Measurements from ENCODE around the gene MRPS10.
A peak's percentile ranks its signal among the peaks of the same experiment; 100 is the strongest.

Gene MRPS10

DNA sequence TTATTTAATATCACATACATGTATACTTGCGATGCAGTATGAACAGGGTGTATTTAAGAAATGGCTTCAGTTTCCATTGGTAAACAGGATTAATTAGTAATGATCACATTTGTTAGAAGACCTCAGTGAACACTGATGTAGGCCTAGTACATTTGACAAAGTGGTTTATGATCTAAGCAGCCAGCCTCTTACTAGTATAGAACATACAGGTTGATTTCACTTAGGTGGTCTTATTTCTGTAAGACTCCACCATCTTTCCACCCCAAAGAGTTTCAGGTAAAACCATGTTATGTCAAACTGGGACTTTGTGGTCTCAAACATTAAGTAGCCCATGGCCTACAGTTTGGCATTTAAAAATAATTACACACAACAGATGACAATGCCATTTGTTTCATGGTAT is 20.2 kb upstream of the MRPS10 start:
- Histone ChIP-seq H3K27ac (no peak overlapping the region), H3K36me3 (peaks cover 14% of the 10 kb centered on the region), H3K4me3 (ENCODE audit: low read depth, low read length) (no peak overlapping the region), H3K27me3 (ENCODE audit: insufficient read depth, low read depth, severe bottlenecking) (no peaks in the 10 kb centered on the region), H3K9me3 (ENCODE audit: severe bottlenecking) (no peaks in the 10 kb centered on the region)
- no peak for DNase-seq
- TF ChIP-seq CTCF (IDR thresholded peaks at IDR 0.05; ENCODE audit: low read depth, low read length) = no peak

DNA sequence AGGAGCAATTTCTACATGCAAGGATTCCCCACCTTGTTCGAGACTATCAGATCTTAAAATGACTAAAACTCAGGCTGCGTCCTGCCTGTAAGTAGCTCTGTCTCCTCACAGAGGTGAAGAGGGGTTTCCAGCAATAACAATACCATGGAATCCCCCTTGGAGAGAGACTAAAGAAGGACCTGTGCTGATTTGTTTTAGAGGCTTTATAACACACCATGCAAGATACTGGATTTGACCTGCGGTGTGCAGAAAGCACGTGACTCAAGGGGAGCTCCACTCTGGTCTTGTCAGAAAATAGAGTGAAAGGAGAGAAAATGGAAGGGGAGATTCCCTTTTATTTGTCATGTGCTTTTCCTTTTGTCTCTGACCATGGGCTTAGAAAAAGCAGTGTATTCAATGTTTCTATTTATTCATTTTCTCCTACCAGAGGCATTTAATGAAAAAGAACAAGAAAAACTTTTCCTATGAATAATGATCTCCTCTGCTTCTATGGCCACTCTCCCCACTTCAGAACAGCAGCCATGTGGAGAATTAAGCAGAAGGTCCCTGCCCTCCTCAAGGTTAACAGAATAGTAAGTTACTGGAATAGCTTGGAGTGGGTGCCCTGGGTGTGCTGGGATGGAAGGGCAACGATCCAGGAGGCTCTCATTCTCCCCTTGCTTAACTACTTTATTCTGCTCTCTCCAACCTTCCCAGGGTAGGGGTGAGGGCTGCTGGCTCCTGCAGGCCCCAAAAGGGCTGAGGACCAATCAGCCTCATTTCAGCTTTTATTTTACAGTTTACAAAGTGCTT is 19.2 kb upstream of the MRPS10 start:
- TF ChIP-seq CTCF (IDR thresholded peaks at IDR 0.05; ENCODE audit: low read depth, low read length) = no peak
- Histone ChIP-seq H3K9me3 (ENCODE audit: severe bottlenecking) (no peaks in the 10 kb centered on the region), H3K27ac (no peak overlapping the region), H3K4me3 (ENCODE audit: low read depth, low read length) (no peak overlapping the region), H3K36me3 (peaks cover 20% of the 10 kb centered on the region), H3K27me3 (ENCODE audit: insufficient read depth, low read depth, severe bottlenecking) (no peaks in the 10 kb centered on the region)
- DNase-seq = no peak

GRCh38 chr6:42236030-42236429 is 18.4 kb upstream of the MRPS10 start:
- peaks cover 18% of the 10 kb centered on the region for H3K36me3 ChIP-seq
- H3K9me3 ChIP-seq (ENCODE audit: severe bottlenecking) = no peaks in the 10 kb centered on the region
- H3K27ac ChIP-seq = no peak overlapping the region
- H3K4me3 ChIP-seq (ENCODE audit: low read depth, low read length) = no peak overlapping the region
- no peak for TF ChIP-seq CTCF (IDR thresholded peaks at IDR 0.05; ENCODE audit: low read depth, low read length)
- no peaks in the 10 kb centered on the region for H3K27me3 ChIP-seq (ENCODE audit: insufficient read depth, low read depth, severe bottlenecking)
- no peak for DNase-seq

DNA sequence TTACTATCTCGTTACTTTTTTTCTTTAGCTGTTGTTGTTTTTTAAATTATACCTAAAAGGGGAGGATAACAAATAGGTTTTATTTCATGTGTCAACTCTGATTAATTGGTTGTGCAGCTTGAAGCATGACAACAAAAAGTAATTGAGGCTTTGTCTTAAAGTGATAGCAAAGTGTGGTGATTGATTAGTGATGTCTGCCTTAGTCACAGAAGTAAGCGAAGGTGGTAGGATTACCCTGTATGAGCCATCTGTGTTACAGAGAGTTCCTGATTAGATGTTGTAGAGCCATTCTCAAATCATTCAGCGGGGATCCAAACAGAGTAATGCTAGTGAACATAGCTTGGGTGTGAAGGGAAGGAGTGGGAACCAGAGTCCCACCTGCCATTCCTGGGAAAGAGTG is 14.4 kb upstream of the MRPS10 start:
- Histone ChIP-seq H3K4me3 (ENCODE audit: low read depth, low read length) (no peak overlapping the region), H3K27ac (no peak overlapping the region), H3K27me3 (ENCODE audit: insufficient read depth, low read depth, severe bottlenecking) (no peaks in the 10 kb centered on the region), H3K36me3 (peaks cover 9% of the 10 kb centered on the region), H3K9me3 (ENCODE audit: severe bottlenecking) (no peaks in the 10 kb centered on the region)
- no peak for TF ChIP-seq CTCF (IDR thresholded peaks at IDR 0.05; ENCODE audit: low read depth, low read length)
- DNase-seq = no peak

DNA sequence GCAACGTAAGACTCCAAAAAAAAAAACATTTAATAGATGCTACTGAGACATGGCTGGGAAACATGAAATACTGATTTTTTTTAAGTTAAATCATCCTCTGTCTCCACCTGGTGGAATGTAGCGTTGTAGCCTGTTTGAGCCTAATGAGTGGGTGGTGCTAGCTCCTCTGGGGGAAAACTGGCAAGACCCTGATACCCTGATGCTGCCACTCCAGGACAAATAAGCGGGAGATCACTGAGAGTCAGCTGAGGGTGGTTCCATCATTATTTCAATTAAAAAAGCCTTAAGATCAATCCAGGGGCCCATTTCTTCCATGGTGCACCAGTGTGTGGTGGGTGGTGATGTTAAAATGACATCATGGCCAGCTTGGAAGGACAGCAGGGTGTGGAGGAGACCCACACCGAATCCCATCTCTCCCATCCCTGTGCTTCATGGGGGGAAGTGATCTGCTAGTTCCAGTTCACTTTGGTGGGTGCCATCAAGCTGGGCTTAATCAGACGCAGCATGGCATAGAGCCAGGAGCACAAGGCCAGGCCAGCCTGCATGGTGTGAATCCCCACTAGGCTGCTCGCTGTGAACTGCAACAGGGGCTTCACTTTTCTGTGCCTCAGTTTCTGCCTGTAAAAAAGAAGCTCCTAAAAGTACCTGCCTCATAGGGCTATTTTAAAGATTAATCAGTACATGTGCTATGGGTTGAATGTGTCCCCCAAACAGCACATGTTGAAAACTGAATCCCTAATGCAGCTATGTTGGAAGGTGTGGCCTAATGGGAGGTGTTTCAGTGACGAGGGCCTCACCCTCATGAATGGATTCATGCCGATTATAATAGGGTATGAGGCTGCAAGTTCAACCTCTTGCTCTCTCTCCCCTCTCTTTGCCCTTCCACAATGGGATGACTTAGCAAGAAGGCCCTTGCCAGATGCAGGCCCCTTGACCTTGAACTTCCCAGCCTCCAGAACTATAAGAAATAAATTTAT is 13.0 kb upstream of the MRPS10 start:
- TF ChIP-seq CTCF (IDR thresholded peaks at IDR 0.05; ENCODE audit: low read depth, low read length) = peak; percentile 57
- Histone ChIP-seq H3K4me3 (ENCODE audit: low read depth, low read length) (no peak overlapping the region), H3K36me3 (peaks cover 9% of the 10 kb centered on the region), H3K27me3 (ENCODE audit: insufficient read depth, low read depth, severe bottlenecking) (no peaks in the 10 kb centered on the region), H3K9me3 (ENCODE audit: severe bottlenecking) (no peaks in the 10 kb centered on the region), H3K27ac (no peak overlapping the region)
- DNase-seq = no peak

Data from WERI-Rb-1 (cell line).